Astrocyte (in vitro differentiated cells and primary cell): ENCODE results near the gene CTNNA3. TPM values are rescaled to one million over a fixed set of nuclear protein-coding genes. Genes with fewer than 3 reads are reported as not detected.
"Not testable (repeated sequence)": the region's sequence is repeated elsewhere in the genome, so short reads cannot be mapped to it uniquely, and the experiment has no call there.

Experiments used
- DNase-seq: peaks from one replicate; pipeline ENCODE4 v3.0.0-alpha.2; 2010; ENCODE audit warnings: low read depth
- FAIRE-seq: peaks from 2 replicates; lab custom pipeline; 2011; peaks lifted over from hg19 to GRCh38; lab: Jason Lieb, UNC
- H2AFZ ChIP-seq: 2 replicates; pipeline ENCODE4 v1.6.0; 2012; ENCODE audit warnings: low read depth, low read length, inconsistent platforms
- H3K27ac ChIP-seq: 2 replicates; pipeline ENCODE4 v1.5.1; 2011; ENCODE audit warnings: low read depth, low read length, inconsistent platforms
- H3K27me3 ChIP-seq: 2 replicates; pipeline ENCODE4 v1.6.0; 2011; ENCODE audit warnings: low read length, inconsistent platforms; ENCODE audit not compliant: insufficient read depth
- H3K36me3 ChIP-seq: 2 replicates; pipeline ENCODE4 v1.5.1; 2011; ENCODE audit warnings: low read length, inconsistent platforms; ENCODE audit not compliant: insufficient read depth
- H3K4me1 ChIP-seq: 2 replicates; pipeline ENCODE4 v1.5.1; 2011; ENCODE audit warnings: low read length, inconsistent platforms; ENCODE audit not compliant: insufficient read depth
- H3K4me2 ChIP-seq: 2 replicates; pipeline ENCODE4 v1.6.0; 2012; ENCODE audit warnings: low read length, inconsistent platforms
- H3K4me3 ChIP-seq: 2 replicates; pipeline ENCODE4 v1.5.1; 2011; ENCODE audit warnings: low read depth, mild to moderate bottlenecking, low read length, inconsistent platforms; ENCODE audit not compliant: insufficient read depth
- H3K79me2 ChIP-seq: 2 replicates; pipeline ENCODE4 v1.6.0; 2012; ENCODE audit warnings: mild to moderate bottlenecking, low read length, inconsistent platforms; ENCODE audit not compliant: insufficient read depth
- H3K9ac ChIP-seq: 2 replicates; pipeline ENCODE4 v1.6.0; 2012; ENCODE audit warnings: mild to moderate bottlenecking, low read length, inconsistent platforms
- H3K9me3 ChIP-seq: 2 replicates; pipeline ENCODE4 v1.5.1; 2012; ENCODE audit warnings: low read depth, mild to moderate bottlenecking, low read length, inconsistent platforms; ENCODE audit not compliant: insufficient read depth
- H4K20me1 ChIP-seq: 2 replicates; pipeline ENCODE4 v1.6.0; 2012; ENCODE audit warnings: low read length, inconsistent platforms; ENCODE audit not compliant: insufficient read depth
- H3K27ac Mint-ChIP-seq: one replicate; pipeline ENCODE4 v1.8.0; 2021; ENCODE audit warnings: mild to moderate bottlenecking, mixed read lengths; ENCODE audit not compliant: unreplicated experiment
- H3K27me3 Mint-ChIP-seq: one replicate; pipeline ENCODE4 v1.8.0; 2021; ENCODE audit warnings: low read depth, mixed read lengths; ENCODE audit not compliant: unreplicated experiment
- H3K36me3 Mint-ChIP-seq: one replicate; pipeline ENCODE4 v1.8.0; 2021; ENCODE audit warnings: low read depth, mixed read lengths; ENCODE audit not compliant: unreplicated experiment
- H3K4me1 Mint-ChIP-seq: one replicate; pipeline ENCODE4 v1.8.0; 2021; ENCODE audit warnings: low read depth, mixed read lengths; ENCODE audit not compliant: unreplicated experiment
- H3K4me3 Mint-ChIP-seq: one replicate; pipeline ENCODE4 v1.8.0; 2021; ENCODE audit warnings: mild to moderate bottlenecking, moderate library complexity, mixed read lengths; ENCODE audit not compliant: unreplicated experiment
- H3K9me3 Mint-ChIP-seq: one replicate; pipeline ENCODE4 v1.8.0; 2021; ENCODE audit warnings: mild to moderate bottlenecking, mixed read lengths; ENCODE audit not compliant: unreplicated experiment
- EZH2 ChIP-seq: IDR thresholded peaks from 2 replicates; pipeline ENCODE4 v1.6.1; 2012; ENCODE audit warnings: mild to moderate bottlenecking, low read length, inconsistent platforms; ENCODE audit not compliant: insufficient read depth
- total RNA-seq: library from RNA; stranded (reverse); gene quantifications from 2 replicates; pipeline ENCODE4 v1.2.1, GENCODE V29; 2021
- TF ChIP-seq, protein P1 (sequence below): IDR thresholded peaks from 2 replicates; pipeline ENCODE4 v1.5.1; 2011; ENCODE audit warnings: low read depth, mild to moderate bottlenecking, inconsistent platforms, low read length, moderate library complexity; ENCODE audit not compliant: insufficient read depth

CTNNA3 gene
- total RNA-seq, 1 donor from 2014 or later = 0.73 TPM

GRCh38 chr10:67575532-67575931, 120.5 kb downstream of the CTNNA3 start:
- no peaks in the 10 kb centered on the region for H4K20me1 ChIP-seq
- H2AFZ ChIP-seq = no peak overlapping the region
- FAIRE-seq (no peak), DNase-seq (no peak)
- no peaks in the 10 kb centered on the region for H3K9me3 Mint-ChIP-seq
- H3K4me1 ChIP-seq = no peaks in the 10 kb centered on the region
- no peaks in the 10 kb centered on the region for H3K79me2 ChIP-seq
- H3K27me3 Mint-ChIP-seq = no peaks in the 10 kb centered on the region
- H3K9ac ChIP-seq = no peak overlapping the region
- no peak overlapping the region for H3K27ac ChIP-seq
- TF ChIP-seq, protein P1, sequence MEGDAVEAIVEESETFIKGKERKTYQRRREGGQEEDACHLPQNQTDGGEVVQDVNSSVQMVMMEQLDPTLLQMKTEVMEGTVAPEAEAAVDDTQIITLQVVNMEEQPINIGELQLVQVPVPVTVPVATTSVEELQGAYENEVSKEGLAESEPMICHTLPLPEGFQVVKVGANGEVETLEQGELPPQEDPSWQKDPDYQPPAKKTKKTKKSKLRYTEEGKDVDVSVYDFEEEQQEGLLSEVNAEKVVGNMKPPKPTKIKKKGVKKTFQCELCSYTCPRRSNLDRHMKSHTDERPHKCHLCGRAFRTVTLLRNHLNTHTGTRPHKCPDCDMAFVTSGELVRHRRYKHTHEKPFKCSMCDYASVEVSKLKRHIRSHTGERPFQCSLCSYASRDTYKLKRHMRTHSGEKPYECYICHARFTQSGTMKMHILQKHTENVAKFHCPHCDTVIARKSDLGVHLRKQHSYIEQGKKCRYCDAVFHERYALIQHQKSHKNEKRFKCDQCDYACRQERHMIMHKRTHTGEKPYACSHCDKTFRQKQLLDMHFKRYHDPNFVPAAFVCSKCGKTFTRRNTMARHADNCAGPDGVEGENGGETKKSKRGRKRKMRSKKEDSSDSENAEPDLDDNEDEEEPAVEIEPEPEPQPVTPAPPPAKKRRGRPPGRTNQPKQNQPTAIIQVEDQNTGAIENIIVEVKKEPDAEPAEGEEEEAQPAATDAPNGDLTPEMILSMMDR = no peak
- no peak for TF ChIP-seq EZH2
- no peak overlapping the region for H3K4me2 ChIP-seq
- no peaks in the 10 kb centered on the region for H3K27me3 ChIP-seq
- H3K4me3 ChIP-seq = no peak overlapping the region
- peaks cover 3% of the 10 kb centered on the region for H3K4me1 Mint-ChIP-seq
- H3K4me3 Mint-ChIP-seq = no peak overlapping the region
- no peaks in the 10 kb centered on the region for H3K36me3 Mint-ChIP-seq
- no peaks in the 10 kb centered on the region for H3K9me3 ChIP-seq
- H3K27ac Mint-ChIP-seq = no peak overlapping the region
- H3K36me3 ChIP-seq = no peaks in the 10 kb centered on the region

GRCh38 chr10:67573484-67573883, 122.5 kb downstream of the CTNNA3 start:
- H2AFZ ChIP-seq = no peak overlapping the region
- no peaks in the 10 kb centered on the region for H3K9me3 ChIP-seq
- H3K27me3 ChIP-seq = no peaks in the 10 kb centered on the region
- H3K4me1 Mint-ChIP-seq = peaks cover 3% of the 10 kb centered on the region
- H3K27ac ChIP-seq = no peak overlapping the region
- H3K9me3 Mint-ChIP-seq = no peaks in the 10 kb centered on the region
- H3K27me3 Mint-ChIP-seq = no peaks in the 10 kb centered on the region
- H3K36me3 ChIP-seq = no peaks in the 10 kb centered on the region
- no peak overlapping the region for H3K4me2 ChIP-seq
- no peak overlapping the region for H3K9ac ChIP-seq
- no peak overlapping the region for H3K4me3 ChIP-seq
- H4K20me1 ChIP-seq = no peaks in the 10 kb centered on the region
- TF ChIP-seq, protein P1 = no peak
- no peak for TF ChIP-seq EZH2
- H3K4me1 ChIP-seq = no peaks in the 10 kb centered on the region
- H3K4me3 Mint-ChIP-seq = no peak overlapping the region
- no peak overlapping the region for H3K27ac Mint-ChIP-seq
- H3K79me2 ChIP-seq = no peaks in the 10 kb centered on the region
- H3K36me3 Mint-ChIP-seq = no peaks in the 10 kb centered on the region
- FAIRE-seq (no peak), DNase-seq (no peak)

DNA sequence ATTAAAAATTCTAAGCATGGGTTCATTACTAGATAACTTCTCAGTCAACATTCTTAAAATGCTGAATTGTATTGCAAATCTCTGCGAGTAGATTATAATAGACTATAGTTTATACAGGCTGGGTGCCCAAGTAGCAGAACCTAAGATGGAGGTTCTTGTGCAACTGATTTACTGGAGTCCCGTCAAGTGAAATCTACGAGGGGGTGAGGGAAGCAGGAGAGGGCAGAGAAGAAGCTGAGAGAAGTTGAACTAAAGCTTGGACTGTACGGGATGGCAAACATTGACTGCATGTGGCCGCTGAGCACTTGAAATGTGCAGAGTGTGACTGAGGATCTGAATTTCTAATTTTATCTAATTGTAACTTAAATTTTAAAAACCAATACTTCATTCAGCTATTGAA, 124.5 kb downstream of the CTNNA3 start:
- Histone ChIP-seq H3K9ac (no peak overlapping the region), H3K4me1 (no peaks in the 10 kb centered on the region), H3K79me2 (no peaks in the 10 kb centered on the region), H3K4me3 (no peak overlapping the region), H4K20me1 (no peaks in the 10 kb centered on the region), H2AFZ (no peak overlapping the region), H3K4me2 (no peak overlapping the region), H3K27me3 (no peaks in the 10 kb centered on the region), H3K9me3 (no peaks in the 10 kb centered on the region), H3K27ac (no peak overlapping the region), H3K36me3 (no peaks in the 10 kb centered on the region)
- no peak overlapping the region for H3K4me3 Mint-ChIP-seq
- no peaks in the 10 kb centered on the region for H3K9me3 Mint-ChIP-seq
- no peaks in the 10 kb centered on the region for H3K27me3 Mint-ChIP-seq
- TF ChIP-seq, protein P1 = no peak
- FAIRE-seq = no peak
- no peak overlapping the region for H3K27ac Mint-ChIP-seq
- H3K4me1 Mint-ChIP-seq = peaks cover 3% of the 10 kb centered on the region
- H3K36me3 Mint-ChIP-seq = no peaks in the 10 kb centered on the region
- DNase-seq = no peak

- not testable (repeated sequence) for H4K20me1 ChIP-seq, H3K27me3 ChIP-seq, H3K27me3 Mint-ChIP-seq, FAIRE-seq, H3K4me2 ChIP-seq, H3K27ac ChIP-seq, H3K4me1 ChIP-seq, H3K79me2 ChIP-seq, H3K36me3 Mint-ChIP-seq, H3K9ac ChIP-seq, H3K9me3 ChIP-seq, DNase-seq, H3K4me3 Mint-ChIP-seq, H3K4me1 Mint-ChIP-seq, H3K27ac Mint-ChIP-seq, H2AFZ ChIP-seq, H3K36me3 ChIP-seq, H3K4me3 ChIP-seq
- H3K9me3 Mint-ChIP-seq = peaks cover 15% of the 10 kb centered on the region
These were observed 137.7 kb downstream of the CTNNA3 start for GRCh38 chr10:67558311-67558710.
